SK-N-SH (cell line): Measurements from ENCODE around the gene TMA7.

ENCODE experiments used
- ELF1 ChIP-seq: IDR thresholded peaks from 2 replicates; pipeline ENCODE4 v1.4.0; 2012
- EP300 ChIP-seq, 2 experiments: IDR thresholded peaks; 2 replicates each; pipeline versions ENCODE4 v1.4.0 to v1.6.1; 2012; ENCODE audit warnings: borderline replicate concordance in 1 of 2, low read depth in 1 of 2, low read length in 1 of 2
- EZH2phosphoT487 ChIP-seq: fragments of 200-600 bp; sonication (generic); IDR thresholded peaks from 2 replicates; pipeline ENCODE4 v1.6.1; 2017; ENCODE audit warnings: low read depth, mixed run types, mild to moderate bottlenecking, antibody characterized with exemption, moderate library complexity, borderline replicate concordance
- FOXM1 ChIP-seq: IDR thresholded peaks from 2 replicates; pipeline ENCODE4 v1.4.0; 2012; ENCODE audit warnings: low read depth, mild to moderate bottlenecking
- POLR2AphosphoS5 ChIP-seq: IDR thresholded peaks from 2 replicates; pipeline ENCODE4 v1.6.1; 2012; ENCODE audit warnings: low read depth, low read length
- SMC3 ChIP-seq: IDR thresholded peaks from 2 replicates; pipeline ENCODE4 v1.6.1; 2012; ENCODE audit warnings: low read depth, low read length, improper control_type of control experiment
- TAF1 ChIP-seq: IDR thresholded peaks from 2 replicates; pipeline ENCODE4 v1.6.1; 2012; ENCODE audit warnings: low read depth, mild to moderate bottlenecking, low read length, moderate library complexity, borderline replicate concordance
- TEAD4 ChIP-seq: IDR thresholded peaks from 2 replicates; pipeline ENCODE4 v1.4.0; 2012; ENCODE audit warnings: mild to moderate bottlenecking, borderline replicate concordance; ENCODE audit not compliant: insufficient read depth
- TF ChIP-seq, protein P1 (sequence below): fragments of 200-600 bp; sonication (generic); IDR thresholded peaks from 2 replicates; pipeline ENCODE4 v1.6.1; 2017; ENCODE audit warnings: antibody characterized with exemption, mild to moderate bottlenecking, moderate library complexity
- TF ChIP-seq, protein P2 (sequence below): fragments of 150-350 bp; IDR thresholded peaks from 2 replicates; pipeline ENCODE4 v1.6.1; 2016; ENCODE audit warnings: mild to moderate bottlenecking, low read depth, low read length

DNA sequence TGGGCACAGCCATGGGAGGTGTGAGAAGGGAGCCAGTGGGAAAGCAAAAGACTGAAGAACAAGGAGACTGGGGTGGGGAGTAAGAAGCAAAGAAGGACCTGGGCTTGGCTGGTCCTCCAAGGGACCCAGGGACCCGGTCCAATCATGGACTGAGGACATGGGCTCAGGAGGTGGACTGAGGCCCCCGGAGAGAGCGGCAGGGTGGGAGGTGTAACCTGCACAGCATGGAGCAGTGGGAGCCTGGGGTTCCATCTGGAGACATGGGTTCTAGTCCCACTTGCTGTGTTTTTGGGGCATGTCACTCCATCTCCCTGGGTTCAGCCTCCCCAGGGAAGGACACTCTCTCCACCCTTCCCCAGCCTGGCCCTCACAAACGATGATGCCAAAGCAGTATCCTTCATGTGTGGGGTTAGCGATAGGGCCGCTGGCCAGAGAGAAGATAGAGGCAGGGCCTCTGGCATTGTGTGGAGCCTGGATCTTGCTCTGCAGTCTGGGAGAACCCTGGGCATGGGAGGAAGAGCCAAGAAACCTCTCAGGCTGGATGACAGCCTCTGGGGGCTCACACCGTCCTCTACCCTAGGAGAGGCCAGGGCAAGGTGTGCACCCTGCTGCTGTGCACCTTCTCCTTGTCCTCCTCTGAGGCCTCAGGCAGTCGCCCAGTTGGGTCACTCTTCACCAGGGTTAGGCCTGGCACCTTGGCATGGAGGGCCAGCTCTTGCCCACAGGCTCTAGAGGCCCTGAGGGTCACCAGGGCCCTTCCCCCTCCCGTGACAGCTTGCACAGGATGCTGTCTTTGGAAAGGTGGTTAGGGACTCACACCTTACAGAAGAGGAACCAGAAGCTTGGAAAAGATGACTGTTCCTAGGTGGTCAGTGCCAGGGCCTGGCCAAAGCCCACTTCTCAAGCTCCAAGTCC, 42.0 kb upstream of the TMA7 start:
- TF ChIP-seq TEAD4 (no peak), ELF1 (no peak), FOXM1 (no peak), POLR2AphosphoS5 (no peak), SMC3 (no peak), EP300 (IDR thresholded peaks at IDR 0.05; ENCODE audit: borderline replicate concordance in 1 of 2, low read depth in 1 of 2, low read length in 1 of 2) (no peak), EZH2phosphoT487 (no peak), TAF1 (no peak)
- TF ChIP-seq, protein P1, sequence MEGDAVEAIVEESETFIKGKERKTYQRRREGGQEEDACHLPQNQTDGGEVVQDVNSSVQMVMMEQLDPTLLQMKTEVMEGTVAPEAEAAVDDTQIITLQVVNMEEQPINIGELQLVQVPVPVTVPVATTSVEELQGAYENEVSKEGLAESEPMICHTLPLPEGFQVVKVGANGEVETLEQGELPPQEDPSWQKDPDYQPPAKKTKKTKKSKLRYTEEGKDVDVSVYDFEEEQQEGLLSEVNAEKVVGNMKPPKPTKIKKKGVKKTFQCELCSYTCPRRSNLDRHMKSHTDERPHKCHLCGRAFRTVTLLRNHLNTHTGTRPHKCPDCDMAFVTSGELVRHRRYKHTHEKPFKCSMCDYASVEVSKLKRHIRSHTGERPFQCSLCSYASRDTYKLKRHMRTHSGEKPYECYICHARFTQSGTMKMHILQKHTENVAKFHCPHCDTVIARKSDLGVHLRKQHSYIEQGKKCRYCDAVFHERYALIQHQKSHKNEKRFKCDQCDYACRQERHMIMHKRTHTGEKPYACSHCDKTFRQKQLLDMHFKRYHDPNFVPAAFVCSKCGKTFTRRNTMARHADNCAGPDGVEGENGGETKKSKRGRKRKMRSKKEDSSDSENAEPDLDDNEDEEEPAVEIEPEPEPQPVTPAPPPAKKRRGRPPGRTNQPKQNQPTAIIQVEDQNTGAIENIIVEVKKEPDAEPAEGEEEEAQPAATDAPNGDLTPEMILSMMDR = no peak
- TF ChIP-seq, protein P2, sequence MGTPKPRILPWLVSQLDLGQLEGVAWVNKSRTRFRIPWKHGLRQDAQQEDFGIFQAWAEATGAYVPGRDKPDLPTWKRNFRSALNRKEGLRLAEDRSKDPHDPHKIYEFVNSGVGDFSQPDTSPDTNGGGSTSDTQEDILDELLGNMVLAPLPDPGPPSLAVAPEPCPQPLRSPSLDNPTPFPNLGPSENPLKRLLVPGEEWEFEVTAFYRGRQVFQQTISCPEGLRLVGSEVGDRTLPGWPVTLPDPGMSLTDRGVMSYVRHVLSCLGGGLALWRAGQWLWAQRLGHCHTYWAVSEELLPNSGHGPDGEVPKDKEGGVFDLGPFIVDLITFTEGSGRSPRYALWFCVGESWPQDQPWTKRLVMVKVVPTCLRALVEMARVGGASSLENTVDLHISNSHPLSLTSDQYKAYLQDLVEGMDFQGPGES = no peak
